HT1080 (cell line): ENCODE results near the gene SLC34A3. TPM values are rescaled to one million over a fixed set of nuclear protein-coding genes. Genes with fewer than 3 reads are reported as not detected.
"Not testable (repeated sequence)": the region's sequence is repeated elsewhere in the genome, so short reads cannot be mapped to it uniquely, and the experiment has no call there.

Experiments used
- DNase-seq: peaks from one replicate; pipeline ENCODE4 v3.0.0-alpha.2; 2015; ENCODE audit warnings: low read depth
- total RNA-seq: library from RNA; depleted of rRNA; stranded (reverse); fragments of >200 nt; shearing (Covaris generic); gene quantifications from 2 replicates; pipeline ENCODE4 v1.2.3, GENCODE V29; 2014

The SLC34A3 gene
- total RNA-seq, 1 experiment from 2014 or later: not detected

- DNase-seq: peak; percentile 38
Observed at GRCh38 chr9:137255448-137256114, 24.9 kb downstream of the SLC34A3 start.

- DNase-seq: no peak
Observed at GRCh38 chr9:137256362-137256761, 25.7 kb downstream of the SLC34A3 start.

- no peak for DNase-seq
Observed at GRCh38 chr9:137256856-137257255, 26.2 kb downstream of the SLC34A3 start.

GRCh38 chr9:137262173-137262908, 31.6 kb downstream of the SLC34A3 start:
- DNase-seq: not testable (repeated sequence)

- no peak for DNase-seq
Observed at GRCh38 chr9:137262909-137263285, 32.2 kb downstream of the SLC34A3 start.

- no peak for DNase-seq
Observed at GRCh38 chr9:137263506-137263905, 32.8 kb downstream of the SLC34A3 start.

- no peak for DNase-seq
Observed at GRCh38 chr9:137264067-137264466, 33.4 kb downstream of the SLC34A3 start.

- DNase-seq: no peak
Observed at GRCh38 chr9:137265496-137266161, 34.9 kb downstream of the SLC34A3 start.

- DNase-seq: no peak
Observed at GRCh38 chr9:137266162-137266527, 35.4 kb downstream of the SLC34A3 start.

GRCh38 chr9:137266585-137267453, 36.1 kb downstream of the SLC34A3 start:
- DNase-seq: no peak

- no peak for DNase-seq
Observed at GRCh38 chr9:137267933-137268355, 37.2 kb downstream of the SLC34A3 start.

- no peak for DNase-seq
Observed at GRCh38 chr9:137268538-137269201, 38.0 kb downstream of the SLC34A3 start.

GRCh38 chr9:137269231-137269772, 38.6 kb downstream of the SLC34A3 start:
- DNase-seq: no peak

GRCh38 chr9:137270929-137271695, 40.4 kb downstream of the SLC34A3 start:
- no peak for DNase-seq

GRCh38 chr9:137271696-137272076, 41.0 kb downstream of the SLC34A3 start:
- DNase-seq: no peak

- no peak for DNase-seq
Observed at GRCh38 chr9:137272241-137273094, 41.8 kb downstream of the SLC34A3 start.

- no peak for DNase-seq
Observed at GRCh38 chr9:137273095-137273490, 42.4 kb downstream of the SLC34A3 start.

GRCh38 chr9:137273611-137274320, 43.1 kb downstream of the SLC34A3 start:
- DNase-seq: no peak
